Astrocyte (in vitro differentiated cells and primary cell): ENCODE results near the gene DNAH1.

Source experiments
- EZH2 ChIP-seq: IDR thresholded peaks from 2 replicates; pipeline ENCODE4 v1.6.1; 2012; ENCODE audit warnings: mild to moderate bottlenecking, low read length, inconsistent platforms; ENCODE audit not compliant: insufficient read depth
- TF ChIP-seq, protein P1 (sequence below): IDR thresholded peaks from 2 replicates; pipeline ENCODE4 v1.5.1; 2011; ENCODE audit warnings: low read depth, mild to moderate bottlenecking, inconsistent platforms, low read length, moderate library complexity; ENCODE audit not compliant: insufficient read depth

DNA sequence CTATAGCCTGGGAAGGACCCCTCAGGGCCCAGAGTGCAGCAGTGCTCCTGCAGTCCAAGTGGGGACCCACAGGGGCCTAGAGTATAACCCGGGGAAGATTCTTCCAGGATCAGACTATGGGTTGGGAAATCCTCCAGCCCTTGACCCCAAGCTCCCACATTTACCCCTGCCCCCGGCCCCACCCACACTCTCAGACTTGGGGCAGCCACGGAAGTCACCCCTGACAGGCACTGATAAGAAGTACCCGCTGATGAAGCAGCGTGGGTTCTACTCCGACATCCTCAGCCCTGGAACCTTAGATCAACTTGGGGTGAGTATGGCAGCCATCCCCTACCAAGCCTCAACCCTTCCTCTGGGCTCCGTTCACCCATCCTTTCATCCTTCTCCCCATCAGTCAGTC lies 6.3 kb downstream of the DNAH1 start:
- TF ChIP-seq, protein P1, sequence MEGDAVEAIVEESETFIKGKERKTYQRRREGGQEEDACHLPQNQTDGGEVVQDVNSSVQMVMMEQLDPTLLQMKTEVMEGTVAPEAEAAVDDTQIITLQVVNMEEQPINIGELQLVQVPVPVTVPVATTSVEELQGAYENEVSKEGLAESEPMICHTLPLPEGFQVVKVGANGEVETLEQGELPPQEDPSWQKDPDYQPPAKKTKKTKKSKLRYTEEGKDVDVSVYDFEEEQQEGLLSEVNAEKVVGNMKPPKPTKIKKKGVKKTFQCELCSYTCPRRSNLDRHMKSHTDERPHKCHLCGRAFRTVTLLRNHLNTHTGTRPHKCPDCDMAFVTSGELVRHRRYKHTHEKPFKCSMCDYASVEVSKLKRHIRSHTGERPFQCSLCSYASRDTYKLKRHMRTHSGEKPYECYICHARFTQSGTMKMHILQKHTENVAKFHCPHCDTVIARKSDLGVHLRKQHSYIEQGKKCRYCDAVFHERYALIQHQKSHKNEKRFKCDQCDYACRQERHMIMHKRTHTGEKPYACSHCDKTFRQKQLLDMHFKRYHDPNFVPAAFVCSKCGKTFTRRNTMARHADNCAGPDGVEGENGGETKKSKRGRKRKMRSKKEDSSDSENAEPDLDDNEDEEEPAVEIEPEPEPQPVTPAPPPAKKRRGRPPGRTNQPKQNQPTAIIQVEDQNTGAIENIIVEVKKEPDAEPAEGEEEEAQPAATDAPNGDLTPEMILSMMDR = no peak
- no peak for TF ChIP-seq EZH2
